NCI-H524 treated with DMSO at 0.1 percent for 48 hours (cell line): ENCODE data around the gene CLMN.

ENCODE experiments used
- DNase-seq: peaks from one replicate; lab custom pipeline; 2025; lab: John Stamatoyannopoulos, UW

Gene CLMN

GRCh38 chr14:95261616-95262510, 57.8 kb downstream of the CLMN start:
- DNase-seq = no peak

GRCh38 chr14:95260537-95261361, 59.0 kb downstream of the CLMN start:
- DNase-seq = no peak

GRCh38 chr14:95258754-95259593, 60.7 kb downstream of the CLMN start:
- DNase-seq = no peak

- DNase-seq = no peak
Measured at GRCh38 chr14:95258156-95258555, 61.6 kb downstream of the CLMN start.

GRCh38 chr14:95257521-95257920, 62.2 kb downstream of the CLMN start:
- no peak for DNase-seq

GRCh38 chr14:95256776-95257060, 63.0 kb downstream of the CLMN start:
- DNase-seq = no peak

- DNase-seq = no peak
Measured at GRCh38 chr14:95256002-95256775, 63.5 kb downstream of the CLMN start.

GRCh38 chr14:95255487-95255886, 64.2 kb downstream of the CLMN start:
- DNase-seq = no peak

GRCh38 chr14:95255013-95255412, 64.7 kb downstream of the CLMN start:
- no peak for DNase-seq

GRCh38 chr14:95254288-95254687, 65.4 kb downstream of the CLMN start:
- DNase-seq = no peak

- no peak for DNase-seq
Measured at GRCh38 chr14:95253039-95253630, 66.6 kb downstream of the CLMN start.

- no peak for DNase-seq
Measured at GRCh38 chr14:95252219-95252618, 67.5 kb downstream of the CLMN start.

- DNase-seq = no peak
Measured at GRCh38 chr14:95250936-95251335, 68.8 kb downstream of the CLMN start.

- DNase-seq = no peak
Measured at GRCh38 chr14:95250140-95250769, 69.5 kb downstream of the CLMN start.

GRCh38 chr14:95248432-95248831, 71.3 kb downstream of the CLMN start:
- DNase-seq = no peak

- no peak for DNase-seq
Measured at GRCh38 chr14:95246870-95247269, 72.8 kb downstream of the CLMN start.

GRCh38 chr14:95245334-95245733, 74.4 kb downstream of the CLMN start:
- no peak for DNase-seq

- no peak for DNase-seq
Measured at GRCh38 chr14:95244587-95244986, 75.1 kb downstream of the CLMN start.

GRCh38 chr14:95242870-95243269, 76.8 kb downstream of the CLMN start:
- no peak for DNase-seq
